Measurements from ENCODE around the gene RAPH1. TPM values are rescaled to one million over a fixed set of nuclear protein-coding genes. Genes with fewer than 3 reads are reported as not detected.

Gene RAPH1
- 10 to 100 TPM; 13.4 to 23.3 (median 14.5) TPM for polyA plus RNA-seq (ENCODE audit: insufficient read length in 4 of 4)

DNA sequence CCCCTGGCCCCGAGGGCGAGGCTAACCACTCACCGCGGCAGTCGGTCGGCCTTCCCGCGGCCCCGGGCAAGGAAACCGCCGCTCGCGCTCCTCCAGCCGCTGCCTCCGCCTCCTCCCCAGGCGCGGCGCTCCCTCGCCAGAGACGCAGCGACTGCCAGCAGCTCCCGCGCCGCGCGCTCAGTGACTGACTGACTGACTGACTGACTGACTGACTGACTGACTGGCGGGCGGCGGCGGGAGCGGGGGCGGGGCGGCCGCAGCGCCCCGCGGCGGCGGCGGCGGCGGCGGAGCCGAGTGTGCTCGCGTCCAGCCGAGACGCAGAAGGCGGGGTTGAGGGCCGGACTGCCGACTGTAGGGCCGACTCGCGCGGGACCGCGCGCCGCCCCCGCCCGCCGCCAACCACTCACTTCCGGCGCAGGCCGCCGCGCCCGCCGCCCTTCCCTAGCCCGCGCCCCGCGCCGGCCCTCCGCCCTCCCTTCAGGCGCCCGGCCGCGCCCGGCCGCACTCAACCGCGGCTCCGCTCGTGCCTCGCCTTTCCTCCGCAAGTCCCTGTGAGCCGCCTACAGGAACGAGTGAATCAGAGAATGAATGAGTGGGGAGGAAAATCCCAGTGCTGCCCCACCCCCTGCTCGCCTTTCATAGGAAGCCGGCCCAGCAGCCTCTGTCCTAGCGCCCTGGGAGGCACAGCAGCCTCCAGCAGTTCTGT is at the start of gene RAPH1:
RAPH1 (minus strand) TSS at position 224 of the 706 bp plus-strand sequence. CDS start 39,948 bp downstream, outside the sequence.
- DNase-seq (ENCODE audit: low read depth in 4 of 4, low spot score in 3 of 4), result peak in 3 of 4 donors; percentile 53 to 73 (median 63)

GRCh38 chr2:203584784-203585183 is 49.7 kb upstream of the RAPH1 start:
- no peak for DNase-seq (ENCODE audit: low read depth in 4 of 4, low spot score in 3 of 4)

GRCh38 chr2:203583701-203584100 is 48.6 kb upstream of the RAPH1 start:
- DNase-seq (ENCODE audit: low read depth in 4 of 4, low spot score in 3 of 4), result no peak

DNA sequence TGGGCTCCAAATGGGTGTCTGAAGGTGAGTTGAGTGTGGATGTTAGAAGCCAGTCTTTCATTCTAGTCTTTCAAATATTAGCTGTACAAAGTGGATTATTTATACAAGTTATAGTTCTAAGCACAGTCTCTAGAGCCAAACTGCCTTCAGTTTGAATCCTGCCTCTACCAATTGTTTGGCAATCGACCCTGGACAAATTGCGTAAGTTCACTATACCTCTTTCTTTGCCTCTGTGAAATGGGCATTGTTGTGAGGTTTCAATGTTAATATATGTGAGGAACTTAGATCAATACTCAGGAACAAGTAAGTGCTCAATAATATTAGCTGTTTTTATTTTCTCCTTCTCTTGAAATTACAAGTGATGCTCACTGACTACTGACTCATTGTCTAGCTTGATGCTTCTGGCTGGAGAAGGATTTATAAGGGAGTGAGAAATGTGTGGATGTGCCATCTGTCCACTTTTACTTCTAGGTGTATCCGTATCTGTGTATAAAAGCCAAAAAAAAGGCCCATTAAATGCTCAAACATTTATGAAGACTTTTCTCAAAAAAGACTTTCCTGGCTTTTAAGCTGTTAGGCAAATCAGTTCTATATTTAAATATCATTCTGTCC is 48.1 kb upstream of the RAPH1 start:
- DNase-seq (ENCODE audit: low read depth in 4 of 4, low spot score in 3 of 4), result no peak

DNA sequence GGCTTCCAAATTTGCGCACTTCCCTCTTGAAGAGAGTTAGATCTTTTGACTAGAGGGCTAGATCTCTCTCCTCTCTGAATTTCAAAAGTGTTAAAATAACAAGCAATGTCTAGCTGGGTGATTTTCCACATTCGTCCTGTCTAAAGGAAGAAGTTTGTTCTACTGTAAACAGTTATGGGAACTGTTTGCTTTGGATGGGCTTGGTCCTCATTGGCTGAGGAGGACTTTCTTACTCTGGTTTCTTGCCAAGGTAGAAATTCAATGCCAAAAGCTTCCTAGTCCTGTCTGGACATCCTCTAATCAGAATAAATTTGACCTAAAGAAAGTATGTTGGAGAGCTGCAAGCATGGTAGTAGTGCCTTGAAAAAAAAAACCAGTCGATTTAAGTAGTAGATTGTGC is 47.4 kb upstream of the RAPH1 start:
- DNase-seq (ENCODE audit: low read depth in 4 of 4, low spot score in 3 of 4), result no peak

- DNase-seq (ENCODE audit: low read depth in 4 of 4, low spot score in 3 of 4), result no peak
Measured at GRCh38 chr2:203580844-203581243, 45.7 kb upstream of the RAPH1 start.

GRCh38 chr2:203579730-203580129 is 44.6 kb upstream of the RAPH1 start:
- no peak for DNase-seq (ENCODE audit: low read depth in 4 of 4, low spot score in 3 of 4)

- DNase-seq (ENCODE audit: low read depth in 4 of 4, low spot score in 3 of 4), result peak in 2 of 4 donors; percentile 52 to 55
Measured at GRCh38 chr2:203578759-203579643, 43.9 kb upstream of the RAPH1 start.

DNA sequence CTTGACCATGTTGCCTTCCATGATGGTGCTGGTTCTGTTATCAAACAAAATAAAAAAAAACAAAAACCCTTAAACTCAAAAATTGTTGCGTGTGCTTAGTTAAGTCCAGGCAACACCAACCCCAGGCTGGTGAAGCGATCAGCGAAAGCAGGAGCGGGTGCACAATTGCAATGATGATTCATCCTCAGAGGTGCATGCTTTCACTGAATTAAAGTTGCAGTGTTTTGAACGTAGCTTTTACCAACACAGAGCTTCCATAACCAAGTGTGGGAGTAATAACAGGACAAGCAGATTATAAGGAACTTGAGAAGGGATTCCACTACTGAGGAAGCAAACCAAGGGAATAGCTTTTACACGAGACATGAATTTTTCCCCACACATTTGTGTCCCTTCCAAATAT is 39.7 kb upstream of the RAPH1 start:
- DNase-seq (ENCODE audit: low read depth in 4 of 4, low spot score in 3 of 4), result no peak

DNA sequence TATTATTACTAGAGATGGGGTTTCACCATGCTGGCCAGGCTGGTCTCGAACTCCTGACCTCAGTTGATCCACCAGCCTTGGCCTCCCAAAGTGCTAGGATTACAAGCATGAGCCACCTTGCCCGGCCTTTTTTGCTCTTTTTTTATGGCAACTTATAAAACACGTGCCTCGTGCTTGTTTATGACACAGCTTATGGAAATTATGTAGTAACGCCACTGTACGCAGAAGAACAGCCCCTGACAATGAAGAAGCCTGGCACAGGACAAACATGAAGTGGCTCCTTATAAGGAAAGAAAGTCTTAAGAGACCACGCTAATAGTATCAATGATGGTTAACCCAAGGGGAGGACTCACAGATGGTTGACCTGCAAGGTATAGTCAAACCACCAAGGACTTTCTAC is 37.2 kb upstream of the RAPH1 start:
- no peak for DNase-seq (ENCODE audit: low read depth in 4 of 4, low spot score in 3 of 4)

- no peak for DNase-seq (ENCODE audit: low read depth in 4 of 4, low spot score in 3 of 4)
Measured at GRCh38 chr2:203569677-203570316, 34.7 kb upstream of the RAPH1 start.

DNA sequence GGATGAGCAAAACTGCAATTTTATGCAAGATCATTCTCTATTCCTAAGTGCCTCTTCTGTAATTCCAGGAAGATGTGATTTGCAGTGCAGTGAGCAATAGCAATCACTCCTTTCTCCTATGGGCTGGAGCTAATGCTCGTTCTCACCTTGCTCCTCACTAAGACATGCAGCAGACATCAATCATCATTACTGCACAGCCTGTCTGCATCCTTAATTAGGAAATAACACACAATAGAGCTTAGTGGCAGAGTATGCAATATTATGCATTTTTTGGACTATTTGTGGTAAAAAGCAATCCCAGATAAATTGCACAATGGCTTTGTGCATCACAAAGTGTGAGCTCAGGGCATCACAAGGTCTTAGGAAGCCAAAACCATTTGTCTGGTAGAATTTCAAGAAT is 32.6 kb upstream of the RAPH1 start:
- DNase-seq (ENCODE audit: low read depth in 4 of 4, low spot score in 3 of 4), result no peak

DNA sequence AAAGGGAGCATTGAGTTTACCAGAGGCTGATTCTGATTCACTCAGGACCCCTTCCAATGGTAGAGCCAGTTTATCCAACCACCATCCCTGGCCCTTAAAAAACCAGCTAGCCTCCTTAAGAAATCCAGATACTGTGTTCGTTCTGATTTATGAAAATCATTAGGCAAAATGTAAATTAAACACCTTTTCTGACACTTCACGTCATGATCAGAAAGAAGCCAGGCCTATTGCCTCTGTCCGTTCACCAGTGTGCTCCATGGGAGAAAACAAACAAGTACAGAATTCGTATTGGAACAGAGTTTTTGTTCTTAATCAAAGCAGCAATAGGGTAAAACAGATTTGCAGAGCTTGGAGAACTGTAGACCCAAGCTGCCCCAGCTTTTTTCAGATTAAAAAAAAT is 31.1 kb upstream of the RAPH1 start:
- no peak for DNase-seq (ENCODE audit: low read depth in 4 of 4, low spot score in 3 of 4)

DNA sequence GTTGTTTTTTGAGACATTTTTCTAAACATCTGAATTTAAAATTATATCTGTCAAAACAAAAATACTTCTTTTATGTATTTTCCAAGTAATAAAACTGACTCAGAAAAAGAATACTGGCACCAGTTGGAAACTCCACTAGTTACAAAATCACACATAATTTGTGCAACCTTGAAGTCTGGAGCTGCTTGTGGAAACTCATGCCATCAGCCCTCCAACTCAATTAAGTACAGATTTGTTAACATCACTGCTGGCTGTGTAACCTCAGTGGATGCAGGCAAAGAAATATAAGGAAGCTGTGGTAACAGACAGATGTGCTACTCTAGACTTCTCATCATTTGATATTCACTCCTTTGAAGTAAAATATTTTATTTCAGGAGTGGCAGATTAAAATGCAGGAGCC is 30.0 kb upstream of the RAPH1 start:
- no peak for DNase-seq (ENCODE audit: low read depth in 4 of 4, low spot score in 3 of 4)

GRCh38 chr2:203562268-203562667 is 27.2 kb upstream of the RAPH1 start:
- DNase-seq (ENCODE audit: low read depth in 4 of 4, low spot score in 3 of 4), result no peak

GRCh38 chr2:203559641-203560040 is 24.5 kb upstream of the RAPH1 start:
- no peak for DNase-seq (ENCODE audit: low read depth in 4 of 4, low spot score in 3 of 4)

DNA sequence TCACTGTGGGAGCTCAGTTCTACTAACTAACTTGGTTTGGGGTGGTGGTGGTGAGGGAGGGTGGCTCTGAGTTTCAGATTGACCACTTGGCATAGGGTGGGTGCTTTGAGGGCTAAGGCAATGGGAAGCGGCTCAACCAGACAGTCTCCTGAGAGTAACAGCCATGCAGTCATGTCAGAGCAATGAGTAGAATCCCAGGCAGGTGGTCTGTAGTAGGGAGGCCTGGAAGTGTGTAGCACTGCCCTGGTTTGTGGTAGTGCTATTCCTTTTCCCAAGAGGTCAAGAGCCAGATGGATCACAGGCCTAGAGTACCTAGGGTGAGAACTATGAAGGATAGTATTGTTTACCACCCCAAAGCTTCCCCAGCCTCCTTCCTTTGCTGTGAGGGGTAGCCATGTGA is 18.7 kb upstream of the RAPH1 start:
- no peak for DNase-seq (ENCODE audit: low read depth in 4 of 4, low spot score in 3 of 4)

DNA sequence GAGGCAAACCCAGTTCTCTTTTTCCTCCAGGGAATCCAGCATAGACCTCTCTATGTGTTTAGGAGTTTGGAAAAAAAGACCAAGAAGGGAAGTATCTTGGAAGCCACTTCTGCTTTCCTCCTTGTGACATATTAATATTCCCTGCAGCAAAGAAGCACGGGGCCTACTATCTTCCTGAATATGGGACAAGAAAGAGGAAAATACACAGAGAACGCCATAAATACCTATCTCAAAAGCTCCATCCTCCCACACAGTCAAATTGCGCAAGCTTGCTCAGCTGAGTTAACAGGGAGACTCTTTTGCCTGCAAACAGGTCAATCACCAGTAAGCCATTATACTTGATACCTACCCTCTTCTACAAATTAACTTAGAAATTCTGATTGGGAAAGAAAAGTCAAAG is 16.7 kb upstream of the RAPH1 start:
- no peak for DNase-seq (ENCODE audit: low read depth in 4 of 4, low spot score in 3 of 4)

GRCh38 chr2:203550266-203550665 is 15.2 kb upstream of the RAPH1 start:
- no peak for DNase-seq (ENCODE audit: low read depth in 4 of 4, low spot score in 3 of 4)

- DNase-seq (ENCODE audit: low read depth in 4 of 4, low spot score in 3 of 4), result no peak
Measured at GRCh38 chr2:203549406-203549805, 14.3 kb upstream of the RAPH1 start.

DNA sequence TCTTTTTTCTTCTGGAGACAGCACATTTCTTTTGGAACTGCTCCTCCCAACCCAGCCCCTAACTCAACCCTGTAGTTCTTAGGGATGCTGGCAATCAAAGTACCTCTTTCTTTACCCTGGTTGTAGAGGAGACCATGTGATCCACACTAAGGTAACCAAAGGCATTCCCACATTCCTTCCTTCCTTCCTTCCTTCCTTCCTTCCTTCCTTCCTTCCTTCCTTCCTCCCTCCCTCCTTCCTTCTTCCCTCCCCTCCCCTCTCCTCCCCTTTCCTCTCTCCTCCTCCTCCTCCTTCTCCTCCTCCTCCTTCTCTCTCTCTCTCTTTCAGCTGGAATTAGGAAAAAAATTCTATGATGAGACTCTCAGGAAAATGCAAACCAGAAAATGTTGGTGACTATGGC is 13.8 kb upstream of the RAPH1 start:
- DNase-seq (ENCODE audit: low read depth in 4 of 4, low spot score in 3 of 4), result no peak
